ENCODE measurements around the gene PAF1.

PAF1 gene

GRCh38 chr19:39417463-39418181 is 26.7 kb upstream of the PAF1 start:
- TF ChIP-seq FOXM1 (IDR thresholded peaks at IDR 0.05; ENCODE audit: borderline replicate concordance, low read depth) (no peak), CREB1 (IDR thresholded peaks at IDR 0.05; ENCODE audit: low read depth) (no peak), EGR1 (IDR thresholded peaks at IDR 0.05) (no peak)

- TF ChIP-seq REST (IDR thresholded peaks at IDR 0.05; ENCODE audit: low read depth) (no peak), FOXM1 (IDR thresholded peaks at IDR 0.05; ENCODE audit: borderline replicate concordance, low read depth) (no peak), TEAD4 (IDR thresholded peaks at IDR 0.05) (no peak), ZBTB7A (IDR thresholded peaks at IDR 0.05; ENCODE audit: low read depth) (no peak), USF1 (IDR thresholded peaks at IDR 0.05) (no peak), MAX (IDR thresholded peaks at IDR 0.05) (no peak), YY1 (IDR thresholded peaks at IDR 0.05; ENCODE audit: low read depth) (no peak), EGR1 (IDR thresholded peaks at IDR 0.05) (no peak), EP300 (IDR thresholded peaks at IDR 0.05; ENCODE audit: borderline replicate concordance) (no peak)
Measured at GRCh38 chr19:39416152-39417120, 25.5 kb upstream of the PAF1 start.

- TF ChIP-seq EGR1 (IDR thresholded peaks at IDR 0.05) (no peak), NFIC (IDR thresholded peaks at IDR 0.05) (no peak), YY1 (IDR thresholded peaks at IDR 0.05; ENCODE audit: low read depth) (no peak), RAD21 (IDR thresholded peaks at IDR 0.05; ENCODE audit: low read depth) (no peak), FOXM1 (IDR thresholded peaks at IDR 0.05; ENCODE audit: borderline replicate concordance, low read depth) (no peak), ZBTB7A (IDR thresholded peaks at IDR 0.05; ENCODE audit: low read depth) (no peak), TAF1 (IDR thresholded peaks at IDR 0.05; ENCODE audit: low read depth) (no peak), TEAD4 (IDR thresholded peaks at IDR 0.05) (no peak), EP300 (IDR thresholded peaks at IDR 0.05; ENCODE audit: borderline replicate concordance) (no peak), CREB1 (IDR thresholded peaks at IDR 0.05; ENCODE audit: low read depth) (no peak), USF1 (IDR thresholded peaks at IDR 0.05) (no peak), MAX (IDR thresholded peaks at IDR 0.05) (no peak), REST (IDR thresholded peaks at IDR 0.05; ENCODE audit: low read depth) (no peak), TCF12 (IDR thresholded peaks at IDR 0.05; ENCODE audit: low read depth) (no peak), CEBPB (IDR thresholded peaks at IDR 0.05) (no peak)
Measured at GRCh38 chr19:39415111-39416046, 24.5 kb upstream of the PAF1 start.

GRCh38 chr19:39413911-39414608 is 23.2 kb upstream of the PAF1 start:
- TF ChIP-seq REST (IDR thresholded peaks at IDR 0.05; ENCODE audit: low read depth) (no peak), TEAD4 (IDR thresholded peaks at IDR 0.05) (no peak), CEBPB (IDR thresholded peaks at IDR 0.05) (no peak), MAX (IDR thresholded peaks at IDR 0.05) (no peak), EGR1 (IDR thresholded peaks at IDR 0.05) (no peak), CREB1 (IDR thresholded peaks at IDR 0.05; ENCODE audit: low read depth) (no peak), TAF1 (IDR thresholded peaks at IDR 0.05; ENCODE audit: low read depth) (no peak), NFIC (IDR thresholded peaks at IDR 0.05) (no peak), TCF12 (IDR thresholded peaks at IDR 0.05; ENCODE audit: low read depth) (no peak), YY1 (IDR thresholded peaks at IDR 0.05; ENCODE audit: low read depth) (no peak), ZBTB7A (IDR thresholded peaks at IDR 0.05; ENCODE audit: low read depth) (no peak), USF1 (IDR thresholded peaks at IDR 0.05) (no peak), EP300 (IDR thresholded peaks at IDR 0.05; ENCODE audit: borderline replicate concordance) (no peak), FOXM1 (IDR thresholded peaks at IDR 0.05; ENCODE audit: borderline replicate concordance, low read depth) (no peak), RAD21 (IDR thresholded peaks at IDR 0.05; ENCODE audit: low read depth) (no peak)

Data from Ishikawa (cell line).